GM19463 (cell line): ENCODE results near the gene HES7.
"Not testable (repeated sequence)": the region's sequence is repeated elsewhere in the genome, so short reads cannot be mapped to it uniquely, and the experiment has no call there.

Source experiments
- ATAC-seq: cut with Tn5 transposase; IDR thresholded peaks from one replicate; pipeline ENCODE4 v1.9.1; 2021; ENCODE audit warnings: mild to moderate bottlenecking, moderate library complexity; ENCODE audit not compliant: unreplicated experiment

Gene HES7

GRCh38 chr17:8105957-8106398 is 17.9 kb downstream of the HES7 start:
- no peak for ATAC-seq

GRCh38 chr17:8104911-8105310 is 19.0 kb downstream of the HES7 start:
- no peak for ATAC-seq

- ATAC-seq, result no peak
Measured at GRCh38 chr17:8103549-8103948, 20.4 kb downstream of the HES7 start.

GRCh38 chr17:8101721-8102120 is 22.2 kb downstream of the HES7 start:
- no peak for ATAC-seq

GRCh38 chr17:8100763-8101162 is 23.1 kb downstream of the HES7 start:
- no peak for ATAC-seq

GRCh38 chr17:8100111-8100510 is 23.8 kb downstream of the HES7 start:
- no peak for ATAC-seq

- ATAC-seq, result no peak
Measured at GRCh38 chr17:8096541-8096940, 27.4 kb downstream of the HES7 start.

GRCh38 chr17:8095361-8095760 is 28.5 kb downstream of the HES7 start:
- ATAC-seq, result no peak

- ATAC-seq, result no peak
Measured at GRCh38 chr17:8091033-8091687, 32.7 kb downstream of the HES7 start.

- no peak for ATAC-seq
Measured at GRCh38 chr17:8089728-8090127, 34.2 kb downstream of the HES7 start.

GRCh38 chr17:8087952-8088230 is 36.0 kb downstream of the HES7 start:
- no peak for ATAC-seq

- no peak for ATAC-seq
Measured at GRCh38 chr17:8087075-8087951, 36.6 kb downstream of the HES7 start, which contains the start of gene ALOX12B. Gene ALOX12B (minus strand): TSS chr17:8087716. CDS start chr17:8087442, 274 bp downstream.

GRCh38 chr17:8084250-8084649 is 39.7 kb downstream of the HES7 start:
- ATAC-seq, result no peak

GRCh38 chr17:8082292-8082691 is 41.6 kb downstream of the HES7 start:
- ATAC-seq, result no peak

- ATAC-seq, result no peak
Measured at GRCh38 chr17:8081876-8082275, 42.0 kb downstream of the HES7 start.

- no peak for ATAC-seq
Measured at GRCh38 chr17:8080799-8081219, 43.1 kb downstream of the HES7 start.

GRCh38 chr17:8080208-8080798 is 43.6 kb downstream of the HES7 start:
- ATAC-seq, result no peak

- no peak for ATAC-seq
Measured at GRCh38 chr17:8079291-8080207, 44.4 kb downstream of the HES7 start.

- ATAC-seq, result not testable (repeated sequence)
Measured at GRCh38 chr17:8077939-8078338, 46.0 kb downstream of the HES7 start.

GRCh38 chr17:8076502-8077266 is 47.2 kb downstream of the HES7 start:
- no peak for ATAC-seq
